Activated naive CD8-positive, alpha-beta T cell treated with anti-CD3 and anti-CD28 coated beads, Interleukin-2, amount 10 ng/mL, durations not matched to agents 7 days and 5 days (primary cell): Measurements from ENCODE around the gene SOX10. TPM values are rescaled to one million over a fixed set of nuclear protein-coding genes. Genes with fewer than 3 reads are reported as not detected.
"Not testable (repeated sequence)": the region's sequence is repeated elsewhere in the genome, so short reads cannot be mapped to it uniquely, and the experiment has no call there.

Experiments
- ATAC-seq: fragments of 150-1000 bp; cut with Tn5 transposase; one replicate; pipeline ENCODE4 v1.10.0; 2021; ENCODE audit warnings: low read depth, moderate library complexity
- POLR2A ChIA-PET: fragments of 350-600 bp; sonication (Branson Sonifier 250); formaldehyde crosslinking; loops from one replicate; lab custom pipeline; 2021; ENCODE audit warnings: antibody characterized with exemption; lab: Charles Lee
- DNase-seq: peaks from one replicate; pipeline ENCODE4 v3.0.0; 2021
- H3K27ac Mint-ChIP-seq: one replicate; pipeline ENCODE4 v1.8.0; 2022; ENCODE audit warnings: mild to moderate bottlenecking, mixed read lengths
- H3K27me3 Mint-ChIP-seq: one replicate; pipeline ENCODE4 v1.8.0; 2022; ENCODE audit warnings: mild to moderate bottlenecking, moderate library complexity, mixed read lengths
- H3K36me3 Mint-ChIP-seq: one replicate; pipeline ENCODE4 v1.8.0; 2021; ENCODE audit warnings: mild to moderate bottlenecking, mixed read lengths
- H3K4me1 Mint-ChIP-seq: one replicate; pipeline ENCODE4 v1.8.0; 2021; ENCODE audit warnings: mixed read lengths
- H3K4me3 Mint-ChIP-seq: one replicate; pipeline ENCODE4 v1.8.0; 2022; ENCODE audit warnings: mild to moderate bottlenecking, moderate library complexity, mixed read lengths
- H3K9me3 Mint-ChIP-seq: one replicate; pipeline ENCODE4 v1.8.0; 2021; ENCODE audit warnings: mixed read lengths
- total RNA-seq, 2 experiments: library from RNA; stranded (reverse); gene quantifications; one replicate each; pipeline ENCODE4 v1.2.3, GENCODE V29; 2021

The SOX10 gene
- total RNA-seq, 2 experiments from 2014 or later = not detected

- Mint-ChIP-seq H3K27me3 (peaks cover 17% of the 10 kb centered on the region), H3K27ac (peak within 1 kb of the TSS; percentile 92), H3K4me1 (peaks cover 22% of the 10 kb centered on the region), H3K9me3 (no peaks in the 10 kb centered on the region), H3K36me3 (peaks cover 9% of the 10 kb centered on the region), H3K4me3 (peak within 1 kb of the TSS; percentile 97)
- peak; percentile 95 for DNase-seq
- ATAC-seq = peak; percentile 95
- POLR2A ChIA-PET = interaction anchor here (0.6 to 1.6 kb wide), 7 partner anchors 11 to 728 kb away, joined by 3 to 7 read pairs (median 4); partner anchors contain the start of genes ANKRD54, MICALL1 and TOMM22
Measured at GRCh38 chr22:37953437-37954179, 30.7 kb downstream of the SOX10 start, which contains the start of the genes C22orf23 and POLR2F. Gene C22orf23 (minus strand): TSS chr22:37953601. CDS start chr22:37953149, 452 bp downstream. Gene POLR2F (plus strand): TSS chr22:37953699. CDS start chr22:37953788, 89 bp downstream.

- DNase-seq (no peak), ATAC-seq (no peak)
- Mint-ChIP-seq H3K36me3 (peaks cover 6% of the 10 kb centered on the region), H3K4me1 (peaks cover 20% of the 10 kb centered on the region), H3K4me3 (peak overlapping the region; percentile 97), H3K27me3 (peaks cover 17% of the 10 kb centered on the region), H3K9me3 (no peaks in the 10 kb centered on the region), H3K27ac (no peak overlapping the region)
- POLR2A ChIA-PET = interaction anchor here (1.0 to 1.6 kb wide), 6 partner anchors 12 to 728 kb away, joined by 3 to 7 read pairs (median 4); partner anchors contain the start of genes ANKRD54, MICALL1 and TOMM22
Measured at GRCh38 chr22:37953062-37953436, 31.3 kb downstream of the SOX10 start.

- not testable (repeated sequence) for H3K36me3 Mint-ChIP-seq, ATAC-seq, H3K9me3 Mint-ChIP-seq, H3K27ac Mint-ChIP-seq, DNase-seq
- Mint-ChIP-seq H3K4me3 (peak overlapping the region; percentile 97), H3K4me1 (peaks cover 20% of the 10 kb centered on the region), H3K27me3 (peaks cover 17% of the 10 kb centered on the region)
- POLR2A ChIA-PET = interaction anchor here (1.3 kb wide), 1 partner anchor 56 kb away, joined by 7 read pairs; no protein-coding TSS in a partner anchor
Measured at GRCh38 chr22:37952629-37953028, 31.7 kb downstream of the SOX10 start.

GRCh38 chr22:37951305-37951704 lies 33.0 kb downstream of the SOX10 start:
- Mint-ChIP-seq H3K27me3 (peaks cover 17% of the 10 kb centered on the region), H3K4me3 (no peak overlapping the region), H3K9me3 (no peaks in the 10 kb centered on the region), H3K4me1 (peaks cover 20% of the 10 kb centered on the region), H3K36me3 (peaks cover 1% of the 10 kb centered on the region), H3K27ac (no peak overlapping the region)
- DNase-seq (no peak), ATAC-seq (no peak)
- POLR2A ChIA-PET = no interaction called here

GRCh38 chr22:37947142-37947795 lies 37.1 kb downstream of the SOX10 start:
- ATAC-seq, H3K36me3 Mint-ChIP-seq, POLR2A ChIA-PET, H3K27me3 Mint-ChIP-seq, H3K4me1 Mint-ChIP-seq, DNase-seq, H3K27ac Mint-ChIP-seq, H3K4me3 Mint-ChIP-seq, H3K9me3 Mint-ChIP-seq: not testable (repeated sequence)

GRCh38 chr22:37944423-37944822 lies 39.9 kb downstream of the SOX10 start:
- H3K27me3 Mint-ChIP-seq, POLR2A ChIA-PET, H3K27ac Mint-ChIP-seq, H3K9me3 Mint-ChIP-seq, DNase-seq, ATAC-seq, H3K36me3 Mint-ChIP-seq, H3K4me3 Mint-ChIP-seq, H3K4me1 Mint-ChIP-seq: not testable (repeated sequence)

- Mint-ChIP-seq H3K9me3 (no peaks in the 10 kb centered on the region), H3K27ac (no peak overlapping the region), H3K4me1 (peaks cover 2% of the 10 kb centered on the region), H3K4me3 (no peak overlapping the region), H3K27me3 (no peaks in the 10 kb centered on the region), H3K36me3 (no peaks in the 10 kb centered on the region)
- DNase-seq = no peak
- POLR2A ChIA-PET = interaction anchor here (0.6 kb wide), 1 partner anchor 247 kb away, joined by 3 read pairs; no protein-coding TSS in a partner anchor
- no peak for ATAC-seq
Measured at GRCh38 chr22:37943825-37944198, 40.5 kb downstream of the SOX10 start.

- Mint-ChIP-seq H3K36me3 (no peaks in the 10 kb centered on the region), H3K27me3 (no peaks in the 10 kb centered on the region), H3K4me1 (peaks cover 2% of the 10 kb centered on the region), H3K27ac (no peak overlapping the region), H3K9me3 (no peaks in the 10 kb centered on the region), H3K4me3 (no peak overlapping the region)
- ATAC-seq (no peak), DNase-seq (no peak)
- POLR2A ChIA-PET = interaction anchor here (0.6 kb wide), 1 partner anchor 247 kb away, joined by 3 read pairs; no protein-coding TSS in a partner anchor
Measured at GRCh38 chr22:37943136-37943824, 41.1 kb downstream of the SOX10 start.

GRCh38 chr22:37942133-37942532 lies 42.2 kb downstream of the SOX10 start:
- Mint-ChIP-seq H3K27ac (no peak overlapping the region), H3K4me1 (peaks cover 2% of the 10 kb centered on the region)
- POLR2A ChIA-PET = no interaction called here

GRCh38 chr22:37940698-37941376 lies 43.5 kb downstream of the SOX10 start:
- ATAC-seq (no peak), DNase-seq (no peak)
- Mint-ChIP-seq H3K4me3 (no peak overlapping the region), H3K27me3 (no peaks in the 10 kb centered on the region), H3K36me3 (no peaks in the 10 kb centered on the region), H3K4me1 (peaks cover 2% of the 10 kb centered on the region), H3K9me3 (no peaks in the 10 kb centered on the region), H3K27ac (no peak overlapping the region)
- POLR2A ChIA-PET = interaction anchor here (1.4 kb wide), 1 partner anchor 44 kb away, joined by 3 read pairs; no protein-coding TSS in a partner anchor

More at GRCh38 chr22:37942133-37942532, 42.2 kb downstream of the SOX10 start:
- no peaks in the 10 kb centered on the region for H3K9me3 Mint-ChIP-seq
- ATAC-seq (no peak), DNase-seq (no peak)
- H3K4me3 Mint-ChIP-seq = no peak overlapping the region
- H3K36me3 Mint-ChIP-seq = no peaks in the 10 kb centered on the region
- H3K27me3 Mint-ChIP-seq = no peaks in the 10 kb centered on the region

- no peak overlapping the region for H3K4me3 Mint-ChIP-seq
- DNase-seq (peak; percentile 90), ATAC-seq (peak; percentile 95)
- no peaks in the 10 kb centered on the region for H3K27me3 Mint-ChIP-seq
- POLR2A ChIA-PET = interaction anchor here (1.0 to 1.6 kb wide), 2 partner anchors 28 to 38 kb away, joined by 3 to 5 read pairs; partner anchors contain the start of gene MICALL1
- peaks cover 6% of the 10 kb centered on the region for H3K4me1 Mint-ChIP-seq
- peaks cover 2% of the 10 kb centered on the region for H3K36me3 Mint-ChIP-seq
- no peaks in the 10 kb centered on the region for H3K9me3 Mint-ChIP-seq
- peak overlapping the region; percentile 54 for H3K27ac Mint-ChIP-seq
Measured at GRCh38 chr22:37933711-37934376, 50.5 kb downstream of the SOX10 start.
